AG08396 (cell line): Measurements from ENCODE around the gene SUSD3.
"Not testable (repeated sequence)": the region's sequence is repeated elsewhere in the genome, so short reads cannot be mapped to it uniquely, and the experiment has no call there.

Experiments used
- DNase-seq: peaks from one replicate; pipeline ENCODE4 v3.0.0; 2012; ENCODE audit warnings: low spot score, mixed read lengths

SUSD3 gene

DNA sequence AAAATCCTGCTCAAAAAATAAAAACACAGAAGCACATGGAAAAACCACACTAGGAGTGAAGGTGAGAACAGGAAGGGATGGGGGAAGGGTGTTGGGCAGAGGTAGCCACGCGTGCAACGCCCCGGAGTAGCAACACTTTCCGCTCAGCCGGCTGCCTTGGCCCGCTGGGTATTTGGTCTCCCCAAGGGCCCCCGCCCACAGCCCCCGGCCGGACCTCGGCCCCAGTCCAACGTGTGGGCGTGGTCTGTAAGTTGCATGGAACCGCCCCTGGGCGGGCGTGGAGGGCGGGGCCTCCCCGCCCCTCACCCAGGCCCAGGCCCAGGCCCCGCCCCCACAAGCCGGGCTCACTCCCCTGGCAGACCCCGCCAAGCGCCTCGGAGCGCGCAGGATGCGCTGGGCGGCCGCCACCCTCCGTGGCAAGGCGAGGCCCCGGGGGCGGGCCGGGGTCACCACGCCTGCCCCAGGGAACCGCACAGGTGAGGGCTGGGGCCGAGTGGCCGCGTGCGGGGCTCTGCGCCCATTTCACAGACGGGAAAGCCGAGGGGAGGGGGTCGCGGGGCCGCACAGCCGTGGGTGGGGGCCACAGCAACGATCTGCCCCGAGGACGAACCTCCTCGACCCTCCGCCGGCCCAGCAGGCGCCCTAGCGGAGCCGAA lies at the start of gene SUSD3:
Gene SUSD3 (plus strand): TSS at position 347 of the 656 bp plus-strand sequence. CDS start 42 bp downstream, at position 389.
- DNase-seq: peak; percentile 60

- no peak for DNase-seq
Observed at GRCh38 chr9:93009337-93010015, 49.0 kb upstream of the SUSD3 start.

DNA sequence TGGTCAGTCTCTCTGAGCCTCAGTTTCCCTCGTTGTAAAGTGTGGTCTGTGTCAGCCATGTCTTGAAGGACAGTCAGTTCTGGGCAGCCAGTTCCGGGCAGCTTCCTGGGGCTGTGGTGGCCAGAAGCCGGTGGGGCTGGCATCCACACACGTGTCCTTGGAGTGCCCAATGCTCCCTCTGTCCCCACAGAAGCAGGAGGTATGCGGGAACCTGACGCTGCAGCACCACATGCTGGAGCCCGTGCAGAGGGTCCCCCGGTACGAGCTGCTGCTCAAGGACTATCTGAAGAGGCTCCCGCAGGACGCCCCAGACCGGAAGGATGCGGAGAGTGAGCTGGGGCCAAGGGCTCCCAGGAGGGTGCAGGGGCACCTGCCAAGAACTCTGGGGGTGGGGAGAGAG lies 48.4 kb upstream of the SUSD3 start:
- no peak for DNase-seq

GRCh38 chr9:93010704-93011103 lies 47.8 kb upstream of the SUSD3 start:
- no peak for DNase-seq

GRCh38 chr9:93011114-93011513 lies 47.4 kb upstream of the SUSD3 start:
- no peak for DNase-seq

DNA sequence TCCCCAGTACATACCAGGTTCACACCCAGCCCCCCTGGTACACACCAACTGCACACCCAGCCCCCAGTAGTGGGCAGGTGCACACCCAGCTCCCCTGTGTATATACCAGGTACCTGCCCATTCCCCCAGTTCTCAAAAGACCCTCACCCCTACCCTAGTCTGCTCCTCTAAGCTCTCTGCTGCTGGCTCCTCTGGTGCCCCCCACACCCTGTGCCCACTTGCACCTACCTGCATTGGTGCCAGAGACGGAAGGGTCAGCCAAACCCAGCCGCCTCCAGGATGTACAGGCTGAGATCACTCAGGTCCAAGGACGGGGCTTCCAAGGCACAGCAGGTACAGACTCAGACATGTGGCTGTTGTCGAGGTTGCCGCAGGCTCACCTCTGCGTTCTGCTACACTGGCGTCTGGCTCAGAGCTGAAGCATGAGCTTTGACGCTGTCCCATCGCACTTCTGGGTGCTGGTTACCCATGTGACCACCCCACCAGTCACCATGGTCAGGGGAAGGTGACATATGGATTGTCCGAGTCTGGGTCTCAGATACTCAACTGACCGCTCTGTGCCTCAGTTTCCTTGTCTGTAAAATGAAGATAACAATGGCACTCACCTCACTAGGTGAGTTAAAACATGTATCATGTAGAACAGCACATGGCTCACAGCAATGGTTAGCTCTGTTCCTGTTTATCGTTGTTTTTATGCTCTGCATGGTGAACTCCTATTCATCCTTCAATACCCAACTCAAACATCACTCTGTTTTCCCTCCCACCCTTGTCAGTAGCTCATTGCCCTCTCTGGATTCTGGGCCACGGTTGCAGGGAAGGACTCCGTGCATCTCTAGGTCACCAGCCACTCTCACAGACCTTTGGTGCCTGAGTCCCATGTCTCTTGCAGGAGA lies 45.3 kb upstream of the SUSD3 start:
- no peak for DNase-seq

- no peak for DNase-seq
Observed at GRCh38 chr9:93013856-93014582, 44.5 kb upstream of the SUSD3 start.

GRCh38 chr9:93015190-93015589 lies 43.3 kb upstream of the SUSD3 start:
- not testable (repeated sequence) for DNase-seq

GRCh38 chr9:93017621-93018020 lies 40.9 kb upstream of the SUSD3 start:
- no peak for DNase-seq

- DNase-seq: no peak
Observed at GRCh38 chr9:93020151-93020550, 38.4 kb upstream of the SUSD3 start.

DNA sequence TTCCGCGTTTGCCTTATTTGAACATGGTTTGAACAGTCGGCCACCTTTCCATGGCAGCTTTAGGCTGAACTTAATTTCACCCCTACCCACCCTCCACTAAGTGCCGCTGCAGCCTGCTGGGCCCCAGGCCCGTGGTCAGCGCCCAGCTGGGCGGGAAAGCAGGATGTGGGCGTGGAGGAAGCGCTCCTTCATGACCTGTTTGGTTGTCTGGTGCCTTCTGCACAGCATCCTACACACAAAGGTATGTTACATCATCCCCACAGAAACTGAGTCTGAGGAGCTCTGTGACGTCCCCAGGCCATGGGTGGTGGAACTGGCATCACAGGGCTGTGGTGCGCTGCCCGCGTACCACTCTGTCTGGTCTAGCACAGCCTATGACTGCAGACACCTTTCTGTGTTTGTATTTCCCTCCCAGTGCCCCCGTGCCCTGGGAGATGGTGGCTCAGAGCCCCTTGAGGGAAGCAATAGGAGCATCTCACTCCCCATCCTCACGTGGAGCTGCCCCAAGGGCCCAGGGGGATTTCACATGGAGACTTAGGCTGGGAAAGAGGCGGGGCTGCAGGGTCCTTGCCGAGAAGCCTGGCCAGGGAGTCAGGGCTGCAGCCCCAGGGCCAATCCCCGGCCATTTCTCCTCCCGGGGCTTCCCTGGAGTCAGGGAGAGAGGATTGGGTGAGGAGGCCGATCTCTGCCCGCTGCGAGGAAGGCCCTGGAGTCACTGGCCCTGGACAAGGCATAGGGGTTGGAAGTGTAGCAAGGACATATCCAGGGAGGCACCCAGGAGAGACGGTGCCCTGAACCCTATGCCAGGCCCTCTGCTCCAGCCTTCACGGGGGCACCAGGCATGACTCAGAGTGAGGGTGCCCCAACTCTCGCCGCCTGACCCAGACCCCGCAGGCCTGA lies 37.5 kb upstream of the SUSD3 start:
- no peak for DNase-seq

GRCh38 chr9:93022066-93022465 lies 36.4 kb upstream of the SUSD3 start:
- no peak for DNase-seq

- DNase-seq: no peak
Observed at GRCh38 chr9:93022721-93023520, 35.6 kb upstream of the SUSD3 start.

DNA sequence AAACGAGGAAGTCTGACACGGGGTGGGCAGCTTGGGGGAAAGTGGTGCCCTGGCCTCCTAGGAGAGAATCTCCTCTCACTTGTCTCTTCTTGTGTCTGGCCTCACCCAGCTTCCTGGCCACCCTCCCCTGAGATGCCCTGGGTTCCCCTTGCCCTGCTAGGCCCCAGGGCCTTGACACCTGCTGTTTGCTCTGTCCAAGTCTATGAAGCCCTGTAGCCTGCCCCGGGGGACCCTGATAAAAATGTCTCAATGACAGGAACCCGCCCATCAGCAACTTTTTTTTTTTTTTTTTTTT lies 35.0 kb upstream of the SUSD3 start:
- DNase-seq: no peak

- DNase-seq: no peak
Observed at GRCh38 chr9:93024646-93024910, 33.9 kb upstream of the SUSD3 start.

DNA sequence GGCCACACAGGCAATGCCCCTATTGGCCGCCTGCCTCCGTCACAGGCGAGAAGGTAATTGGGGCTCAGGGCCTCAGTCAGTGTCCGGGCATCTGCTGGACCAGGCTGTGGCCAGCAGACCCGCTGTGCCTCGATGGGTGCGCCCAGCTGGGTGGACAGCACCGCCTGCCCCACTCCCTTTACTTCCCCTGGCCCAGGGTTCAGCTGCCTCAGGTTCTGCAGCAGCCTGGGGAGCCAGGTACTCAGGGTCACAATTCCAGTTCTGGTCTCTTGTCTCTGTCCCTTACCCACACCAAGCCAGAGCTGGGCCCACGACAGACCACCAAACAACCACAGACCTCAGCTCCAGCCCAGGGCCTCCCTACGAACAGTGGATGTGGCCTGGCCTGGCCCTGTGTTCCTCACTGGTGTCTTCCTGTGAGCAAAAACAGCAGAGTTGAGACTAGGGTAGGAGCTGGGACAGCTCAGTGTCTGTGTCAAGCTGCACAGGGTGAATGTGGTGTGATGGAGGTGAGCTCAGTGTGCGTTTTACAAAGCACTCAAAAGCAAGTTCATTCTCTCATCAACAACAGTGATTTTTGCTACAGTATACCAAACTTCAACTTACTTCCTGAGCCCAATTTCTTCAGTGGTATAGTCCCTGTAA lies 33.4 kb upstream of the SUSD3 start:
- no peak for DNase-seq

DNA sequence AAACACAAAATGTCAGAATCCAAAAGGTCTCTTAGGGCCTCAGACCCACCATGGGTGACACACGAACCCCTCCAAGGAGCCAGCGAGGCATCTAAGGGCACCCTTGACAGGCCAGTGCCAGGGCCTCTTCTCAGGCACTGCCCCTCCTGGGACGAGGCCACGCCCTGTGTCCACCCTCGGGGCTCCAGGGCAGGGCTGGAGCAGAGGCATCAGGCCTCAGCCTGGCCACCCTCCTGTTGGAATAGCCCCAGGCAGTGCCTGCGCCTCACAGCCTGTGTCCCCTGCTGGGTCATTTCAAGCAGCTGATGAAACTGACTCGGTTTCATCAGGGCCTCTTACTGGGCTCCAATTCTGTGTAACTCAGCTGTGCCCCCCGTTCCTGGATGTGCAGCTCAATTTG lies 32.8 kb upstream of the SUSD3 start:
- no peak for DNase-seq

- DNase-seq: no peak
Observed at GRCh38 chr9:93026640-93027039, 31.9 kb upstream of the SUSD3 start.

- DNase-seq: no peak
Observed at GRCh38 chr9:93027750-93028149, 30.8 kb upstream of the SUSD3 start.

DNA sequence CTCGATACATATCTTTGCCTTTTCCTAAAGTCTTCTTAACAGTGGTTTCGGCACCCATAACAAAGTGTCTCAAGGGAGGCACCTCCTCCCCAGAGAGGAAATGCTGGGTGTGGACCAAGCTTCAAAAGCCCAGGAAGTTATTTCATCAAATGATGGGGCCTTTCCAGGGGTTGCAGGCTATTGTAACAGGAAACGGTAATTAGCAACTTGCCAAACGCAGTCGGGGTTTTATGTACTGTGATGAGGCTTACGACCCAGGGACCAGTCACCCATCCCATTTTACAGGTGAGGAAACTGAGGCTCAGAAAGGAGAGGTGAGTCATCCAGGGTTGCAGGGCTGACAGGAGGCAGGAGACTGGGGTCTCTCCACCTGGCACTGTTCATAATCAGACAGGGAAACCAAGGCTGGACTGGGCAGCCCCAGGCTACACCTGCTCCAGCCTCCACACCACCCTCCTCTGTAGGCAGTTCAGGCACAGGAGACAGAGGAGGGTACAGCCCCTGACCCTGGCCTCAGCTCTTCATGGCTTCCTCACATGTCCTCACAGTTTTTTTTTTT lies 30.0 kb upstream of the SUSD3 start:
- no peak for DNase-seq
